ENCODE data around the gene TENT5C. TPM values are rescaled to one million over a fixed set of nuclear protein-coding genes. Genes with fewer than 3 reads are reported as not detected.

The TENT5C gene
- total RNA-seq, 1 experiment from 2014 or later: not detected

DNA sequence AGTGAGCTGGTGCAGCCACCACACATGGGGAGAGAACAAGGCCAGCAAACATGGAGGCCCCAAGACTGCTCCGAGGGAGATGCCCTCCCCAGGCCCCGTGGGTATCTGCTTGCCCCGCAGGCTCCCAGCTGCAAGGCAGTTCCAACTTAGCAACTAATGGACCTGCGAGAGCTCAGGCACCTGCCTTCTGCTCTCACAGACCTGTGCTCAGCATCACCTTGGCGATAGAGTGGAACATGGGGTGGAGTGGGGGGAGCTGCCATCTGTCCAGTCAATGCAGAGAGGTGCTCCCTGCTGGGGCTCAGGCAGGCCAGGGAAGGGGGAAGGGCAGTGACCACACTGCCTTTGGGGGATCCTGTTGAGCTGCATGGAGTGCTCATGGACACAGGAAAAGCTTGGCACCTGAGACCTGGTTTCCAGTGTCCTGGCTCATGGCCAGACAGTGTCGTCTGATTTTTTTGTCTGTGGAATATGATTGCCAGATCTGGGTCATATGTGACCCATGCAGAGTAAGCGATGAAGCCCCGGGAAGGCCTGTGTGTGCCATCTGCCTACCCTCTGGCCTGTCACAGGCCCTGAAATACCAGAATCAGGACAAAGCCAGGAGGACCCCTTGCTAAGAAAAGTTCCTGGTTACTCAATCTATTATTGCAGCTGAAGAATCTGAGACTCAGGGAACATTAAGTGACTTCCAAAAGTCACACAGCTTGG, 39.9 kb upstream of the TENT5C start:
- BruUV-seq (replicated peaks): no TSS peak
- Mint-ChIP-seq H3K27ac (ENCODE audit: low read depth, unreplicated experiment) (no peak overlapping the region), H3K36me3 (ENCODE audit: insufficient read depth, unreplicated experiment) (no peaks in the 10 kb centered on the region), H3K9me3 (ENCODE audit: unreplicated experiment) (no peaks in the 10 kb centered on the region), H3K4me3 (ENCODE audit: unreplicated experiment) (no peak overlapping the region), H3K27me3 (ENCODE audit: insufficient read depth, unreplicated experiment) (no peaks in the 10 kb centered on the region), H3K4me1 (ENCODE audit: insufficient read depth, unreplicated experiment) (no peaks in the 10 kb centered on the region)
- CTCF ChIA-PET: interaction anchor here (0.6 to 1.3 kb wide), 4 partner anchors 8 to 235 kb away, joined by 3 to 7 read pairs (median 4); no protein-coding TSS in a partner anchor
- DNase-seq (ENCODE audit: unreplicated experiment): no peak
- intact Hi-C loops (cut with micrococcal nuclease): no loop called here
- POLR2A ChIA-PET: interaction anchor here (0.9 kb wide), 1 partner anchor 22 kb away, joined by 3 read pairs; no protein-coding TSS in a partner anchor
- TF ChIP-seq, protein P1, sequence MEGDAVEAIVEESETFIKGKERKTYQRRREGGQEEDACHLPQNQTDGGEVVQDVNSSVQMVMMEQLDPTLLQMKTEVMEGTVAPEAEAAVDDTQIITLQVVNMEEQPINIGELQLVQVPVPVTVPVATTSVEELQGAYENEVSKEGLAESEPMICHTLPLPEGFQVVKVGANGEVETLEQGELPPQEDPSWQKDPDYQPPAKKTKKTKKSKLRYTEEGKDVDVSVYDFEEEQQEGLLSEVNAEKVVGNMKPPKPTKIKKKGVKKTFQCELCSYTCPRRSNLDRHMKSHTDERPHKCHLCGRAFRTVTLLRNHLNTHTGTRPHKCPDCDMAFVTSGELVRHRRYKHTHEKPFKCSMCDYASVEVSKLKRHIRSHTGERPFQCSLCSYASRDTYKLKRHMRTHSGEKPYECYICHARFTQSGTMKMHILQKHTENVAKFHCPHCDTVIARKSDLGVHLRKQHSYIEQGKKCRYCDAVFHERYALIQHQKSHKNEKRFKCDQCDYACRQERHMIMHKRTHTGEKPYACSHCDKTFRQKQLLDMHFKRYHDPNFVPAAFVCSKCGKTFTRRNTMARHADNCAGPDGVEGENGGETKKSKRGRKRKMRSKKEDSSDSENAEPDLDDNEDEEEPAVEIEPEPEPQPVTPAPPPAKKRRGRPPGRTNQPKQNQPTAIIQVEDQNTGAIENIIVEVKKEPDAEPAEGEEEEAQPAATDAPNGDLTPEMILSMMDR (IDR thresholded peaks at IDR 0.05; ENCODE audit: unreplicated experiment): no peak

DNA sequence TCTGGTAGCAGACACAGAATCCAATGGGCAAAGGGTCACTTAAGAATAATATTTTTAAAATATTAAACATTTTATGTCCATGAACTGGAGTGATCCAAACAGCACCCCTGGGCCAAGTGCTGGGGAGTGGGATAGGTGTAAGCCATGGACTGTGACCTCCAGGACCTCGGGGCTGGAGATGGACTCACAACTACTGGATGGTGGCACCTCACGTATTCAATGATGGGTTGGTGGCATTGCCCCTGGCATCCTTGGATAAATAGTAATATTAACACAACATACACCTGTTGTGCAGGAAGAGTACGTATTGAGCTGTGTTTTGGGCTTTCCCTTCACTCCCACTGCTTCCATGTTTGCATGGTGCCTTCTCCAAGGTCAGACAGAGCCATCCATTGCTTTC, 39.3 kb upstream of the TENT5C start:
- no peaks in the 10 kb centered on the region for H3K4me1 Mint-ChIP-seq (ENCODE audit: insufficient read depth, unreplicated experiment)
- no peaks in the 10 kb centered on the region for H3K27me3 Mint-ChIP-seq (ENCODE audit: insufficient read depth, unreplicated experiment)
- TF ChIP-seq, protein P1 (IDR thresholded peaks at IDR 0.05; ENCODE audit: unreplicated experiment): no peak
- CTCF ChIA-PET: interaction anchor here (1.0 to 1.3 kb wide), 3 partner anchors 23 to 192 kb away, joined by 3 to 7 read pairs (median 3); no protein-coding TSS in a partner anchor
- no peaks in the 10 kb centered on the region for H3K9me3 Mint-ChIP-seq (ENCODE audit: unreplicated experiment)
- intact Hi-C loops (cut with micrococcal nuclease): no loop called here
- H3K27ac Mint-ChIP-seq (ENCODE audit: low read depth, unreplicated experiment): no peak overlapping the region
- no peak overlapping the region for H3K4me3 Mint-ChIP-seq (ENCODE audit: unreplicated experiment)
- POLR2A ChIA-PET: interaction anchor here (0.9 kb wide), 1 partner anchor 23 kb away, joined by 3 read pairs; no protein-coding TSS in a partner anchor
- DNase-seq (ENCODE audit: unreplicated experiment): no peak
- H3K36me3 Mint-ChIP-seq (ENCODE audit: insufficient read depth, unreplicated experiment): no peaks in the 10 kb centered on the region
- no TSS peak for BruUV-seq (replicated peaks)

- CTCF ChIA-PET: interaction anchor here (1.0 kb wide), 1 partner anchor 22 kb away, joined by 3 read pairs; no protein-coding TSS in a partner anchor
- TF ChIP-seq, protein P1 (IDR thresholded peaks at IDR 0.05; ENCODE audit: unreplicated experiment): no peak
- intact Hi-C loops (cut with micrococcal nuclease): no loop called here
- DNase-seq (ENCODE audit: unreplicated experiment): no peak
- H3K4me3 Mint-ChIP-seq (ENCODE audit: unreplicated experiment): no peak overlapping the region
- no peaks in the 10 kb centered on the region for H3K4me1 Mint-ChIP-seq (ENCODE audit: insufficient read depth, unreplicated experiment)
- POLR2A ChIA-PET: no interaction called here
- H3K27me3 Mint-ChIP-seq (ENCODE audit: insufficient read depth, unreplicated experiment): no peaks in the 10 kb centered on the region
- no peaks in the 10 kb centered on the region for H3K36me3 Mint-ChIP-seq (ENCODE audit: insufficient read depth, unreplicated experiment)
- H3K27ac Mint-ChIP-seq (ENCODE audit: low read depth, unreplicated experiment): no peak overlapping the region
- no TSS peak for BruUV-seq (replicated peaks)
- H3K9me3 Mint-ChIP-seq (ENCODE audit: unreplicated experiment): no peaks in the 10 kb centered on the region
Observed at GRCh38 chr1:117567435-117567834, 38.4 kb upstream of the TENT5C start.

GRCh38 chr1:117567976-117568375, 37.9 kb upstream of the TENT5C start:
- no peaks in the 10 kb centered on the region for H3K4me1 Mint-ChIP-seq (ENCODE audit: insufficient read depth, unreplicated experiment)
- no peaks in the 10 kb centered on the region for H3K36me3 Mint-ChIP-seq (ENCODE audit: insufficient read depth, unreplicated experiment)
- TF ChIP-seq, protein P1 (IDR thresholded peaks at IDR 0.05; ENCODE audit: unreplicated experiment): no peak
- no peaks in the 10 kb centered on the region for H3K9me3 Mint-ChIP-seq (ENCODE audit: unreplicated experiment)
- POLR2A ChIA-PET: interaction anchor here (0.8 kb wide), 1 partner anchor 10 kb away, joined by 3 read pairs; no protein-coding TSS in a partner anchor
- BruUV-seq (replicated peaks): no TSS peak
- intact Hi-C loops (cut with micrococcal nuclease): no loop called here
- CTCF ChIA-PET: interaction anchor here (0.9 kb wide), 1 partner anchor 16 kb away, joined by 5 read pairs; no protein-coding TSS in a partner anchor
- no peak overlapping the region for H3K4me3 Mint-ChIP-seq (ENCODE audit: unreplicated experiment)
- no peak for DNase-seq (ENCODE audit: unreplicated experiment)
- H3K27ac Mint-ChIP-seq (ENCODE audit: low read depth, unreplicated experiment): no peak overlapping the region
- H3K27me3 Mint-ChIP-seq (ENCODE audit: insufficient read depth, unreplicated experiment): no peaks in the 10 kb centered on the region
